GM21737 (cell line): ENCODE data around the gene TXNDC2.

ENCODE experiments used
- ATAC-seq: cut with Tn5 transposase; IDR thresholded peaks from one replicate; pipeline ENCODE4 v1.9.1; 2021; ENCODE audit warnings: mild to moderate bottlenecking, moderate library complexity; ENCODE audit not compliant: unreplicated experiment

TXNDC2 gene

DNA sequence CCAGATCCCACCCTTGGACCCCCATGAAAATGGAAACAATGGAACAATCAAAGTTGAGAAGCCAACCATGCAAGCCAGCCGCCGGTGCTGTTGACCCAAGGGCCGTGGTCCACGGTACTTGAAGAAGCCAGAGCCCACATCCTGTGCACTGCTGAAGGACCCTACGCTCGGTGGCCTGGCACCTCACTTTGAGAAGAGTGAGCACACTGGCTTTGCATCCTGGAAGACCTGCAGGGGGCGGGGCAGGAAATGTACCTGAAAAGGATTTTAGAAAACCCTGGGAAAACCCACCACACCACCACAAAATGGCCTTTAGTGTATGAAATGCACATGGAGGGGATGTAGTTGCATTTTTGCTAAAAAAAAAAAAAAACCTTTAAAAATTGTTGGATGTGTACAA lies 26.5 kb upstream of the TXNDC2 start:
- no peak for ATAC-seq

DNA sequence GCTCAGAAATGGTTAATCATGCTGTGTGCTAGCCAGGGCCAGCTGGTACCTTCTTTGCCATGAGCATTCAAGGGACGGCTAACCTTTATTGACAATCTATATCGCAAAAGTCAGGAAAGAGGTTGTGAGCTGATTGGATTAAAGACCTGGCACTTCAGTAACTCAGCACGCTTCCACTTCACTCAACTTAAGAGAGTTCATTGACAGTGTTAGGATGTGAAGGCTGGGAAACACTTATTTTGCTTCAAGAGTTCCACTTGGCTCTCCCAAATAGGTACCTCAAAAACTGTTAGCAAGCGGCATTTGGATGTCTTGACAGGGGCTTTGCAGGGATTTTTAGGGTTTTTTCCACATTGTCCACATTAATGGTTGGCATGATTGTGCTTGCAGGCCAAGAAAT lies 25.1 kb upstream of the TXNDC2 start:
- ATAC-seq, result no peak

DNA sequence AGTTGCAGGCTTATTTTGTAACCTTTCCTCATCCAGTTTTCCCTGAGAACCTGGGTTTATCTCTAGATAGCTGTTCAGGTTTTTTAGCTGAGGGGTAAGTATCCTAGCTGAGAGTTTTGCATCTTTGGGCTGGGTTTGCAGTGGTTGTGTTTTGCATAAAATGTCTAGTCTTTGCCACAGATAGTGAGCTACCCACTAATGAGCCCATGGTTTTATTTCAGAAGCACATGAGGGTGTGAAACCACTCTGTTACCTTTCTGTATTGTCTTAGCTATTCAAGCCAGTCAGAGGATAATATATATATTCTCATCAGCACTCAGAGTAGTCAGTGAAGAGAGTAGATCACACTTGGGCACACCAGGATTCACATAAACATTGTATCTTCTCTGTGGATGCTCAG lies 24.6 kb upstream of the TXNDC2 start:
- peak; percentile 67 for ATAC-seq

DNA sequence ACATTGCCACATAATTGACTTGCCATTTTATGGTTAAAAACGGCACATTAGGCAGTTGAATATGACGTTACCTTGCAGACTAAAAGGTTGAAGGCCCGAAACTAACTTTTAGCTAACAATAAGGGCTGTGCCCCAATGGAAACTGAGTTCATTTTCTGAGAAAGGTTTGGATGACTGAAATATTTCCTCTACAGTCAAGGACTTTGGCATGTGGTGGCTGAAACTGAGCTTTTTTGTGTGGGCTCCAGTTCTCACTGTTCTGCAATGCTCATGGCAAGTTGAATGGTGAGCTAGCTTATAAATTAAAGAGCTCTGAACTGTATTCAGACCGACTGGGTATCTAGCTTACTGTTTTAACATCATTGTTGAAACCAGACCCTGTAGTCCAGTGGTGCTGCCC lies 23.8 kb upstream of the TXNDC2 start:
- ATAC-seq, result no peak

DNA sequence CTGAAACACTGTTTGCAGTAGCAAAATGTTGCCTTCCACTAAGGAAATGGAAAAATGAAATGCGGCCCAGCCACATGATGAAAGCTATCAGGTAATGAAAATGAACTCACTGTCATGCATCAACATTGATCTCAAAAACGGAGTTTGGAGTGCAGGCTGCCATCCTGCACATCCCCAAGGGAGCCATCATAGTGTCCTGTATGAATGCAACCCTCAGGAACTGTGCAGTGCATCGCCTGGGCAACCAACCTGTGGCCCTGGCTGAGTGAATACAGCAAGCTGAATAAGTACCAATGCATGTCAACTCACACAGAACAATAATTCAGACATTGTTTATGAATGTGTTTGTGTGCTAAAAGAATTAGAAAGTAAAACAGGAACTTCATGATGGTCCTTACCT lies 23.1 kb upstream of the TXNDC2 start:
- ATAC-seq, result no peak

DNA sequence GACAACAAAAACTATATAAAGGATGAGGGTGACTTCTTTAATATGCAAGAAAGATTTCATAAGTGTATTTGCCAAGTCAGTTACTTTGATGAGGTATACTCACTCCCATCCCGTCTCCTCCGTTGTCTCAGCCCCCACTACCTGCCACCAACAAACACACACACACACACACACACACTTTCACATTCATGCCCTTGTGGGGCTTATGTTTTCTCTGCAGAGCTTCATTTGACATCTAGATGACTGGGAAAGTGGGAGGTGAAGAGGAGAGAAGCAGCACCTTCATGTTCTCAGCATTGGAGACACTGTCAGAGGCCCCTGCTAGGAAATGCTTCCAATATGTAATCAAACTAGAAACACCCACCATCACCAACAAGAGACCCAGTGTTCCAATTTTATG lies 22.5 kb upstream of the TXNDC2 start:
- no peak for ATAC-seq

DNA sequence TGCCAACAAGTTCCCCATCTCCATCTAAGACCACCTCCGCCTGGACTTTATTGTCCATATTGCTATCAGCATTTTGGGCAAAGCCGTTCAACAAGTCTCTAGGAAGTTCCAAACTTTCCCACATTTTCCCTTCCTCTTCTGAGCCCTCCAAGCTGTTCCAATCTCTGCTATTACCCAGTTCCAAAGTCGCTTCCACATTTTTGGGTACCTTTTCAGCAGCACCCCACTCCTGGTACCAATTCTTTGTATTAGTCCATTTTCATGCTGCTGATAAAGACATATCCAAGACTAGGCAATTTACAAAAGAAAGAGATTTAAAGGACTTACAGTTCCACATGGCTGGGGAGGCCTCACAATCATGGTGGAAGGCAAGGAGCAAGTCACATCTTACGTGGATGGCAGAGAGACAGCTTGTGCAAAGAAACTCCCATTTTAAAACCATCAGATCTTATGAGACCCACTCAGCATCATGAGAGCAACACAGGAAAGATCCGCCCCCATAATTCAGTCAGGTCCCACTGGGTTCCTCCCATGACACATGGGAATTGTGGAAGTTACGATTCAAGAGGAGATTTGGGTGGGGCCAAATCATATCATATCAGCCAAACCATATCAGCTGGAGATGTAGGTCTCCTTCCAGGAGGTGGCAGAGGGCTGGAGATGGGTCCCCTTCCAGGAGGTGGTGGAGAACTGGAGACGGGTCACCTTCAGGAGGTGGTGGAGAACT lies 19.8 kb upstream of the TXNDC2 start:
- ATAC-seq, result no peak

DNA sequence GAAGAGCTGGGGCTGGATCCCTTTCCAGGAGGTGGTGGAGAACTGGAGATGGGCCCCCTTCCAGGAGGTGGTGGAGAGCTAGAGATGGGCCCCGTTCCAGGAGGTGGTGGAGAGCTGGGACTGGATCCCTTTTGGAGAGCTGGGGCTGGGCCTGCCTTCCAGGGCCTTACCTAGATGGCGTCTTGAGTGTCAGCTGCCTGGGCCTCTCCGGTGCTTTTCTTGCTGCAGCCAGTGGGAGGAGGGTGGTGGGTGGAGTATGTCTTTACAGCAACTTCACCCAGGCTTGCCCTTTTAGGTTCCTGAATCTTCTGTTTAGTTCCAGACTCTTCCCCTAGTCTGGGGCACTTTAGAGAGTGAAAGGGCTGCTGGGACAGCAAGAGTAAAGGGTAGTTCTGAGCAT lies 19.1 kb upstream of the TXNDC2 start:
- no peak for ATAC-seq

DNA sequence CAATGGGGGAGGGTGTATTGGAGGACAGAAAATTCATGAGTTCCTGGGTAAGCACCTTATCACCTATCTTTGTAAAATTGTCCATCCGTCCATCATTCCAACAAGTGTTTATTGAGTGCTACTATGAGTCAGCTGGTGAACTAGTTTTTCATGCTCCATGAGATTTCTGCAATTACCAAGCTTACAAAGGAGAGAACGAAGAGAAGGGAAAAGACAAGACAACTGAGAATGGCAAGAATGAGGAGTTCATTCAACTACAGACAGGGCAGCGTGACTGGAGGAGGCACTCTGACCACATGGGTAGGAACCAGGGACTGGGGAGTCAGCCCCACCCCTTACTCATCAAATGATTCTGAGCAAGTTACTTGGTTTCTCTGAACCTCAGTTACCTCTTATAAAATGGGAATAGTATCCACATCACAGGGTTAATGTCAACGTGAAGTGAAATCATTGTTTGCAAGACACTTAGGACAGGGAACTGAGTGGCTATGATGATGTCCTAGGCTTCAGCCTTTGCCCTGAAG lies 18.6 kb upstream of the TXNDC2 start:
- no peak for ATAC-seq

DNA sequence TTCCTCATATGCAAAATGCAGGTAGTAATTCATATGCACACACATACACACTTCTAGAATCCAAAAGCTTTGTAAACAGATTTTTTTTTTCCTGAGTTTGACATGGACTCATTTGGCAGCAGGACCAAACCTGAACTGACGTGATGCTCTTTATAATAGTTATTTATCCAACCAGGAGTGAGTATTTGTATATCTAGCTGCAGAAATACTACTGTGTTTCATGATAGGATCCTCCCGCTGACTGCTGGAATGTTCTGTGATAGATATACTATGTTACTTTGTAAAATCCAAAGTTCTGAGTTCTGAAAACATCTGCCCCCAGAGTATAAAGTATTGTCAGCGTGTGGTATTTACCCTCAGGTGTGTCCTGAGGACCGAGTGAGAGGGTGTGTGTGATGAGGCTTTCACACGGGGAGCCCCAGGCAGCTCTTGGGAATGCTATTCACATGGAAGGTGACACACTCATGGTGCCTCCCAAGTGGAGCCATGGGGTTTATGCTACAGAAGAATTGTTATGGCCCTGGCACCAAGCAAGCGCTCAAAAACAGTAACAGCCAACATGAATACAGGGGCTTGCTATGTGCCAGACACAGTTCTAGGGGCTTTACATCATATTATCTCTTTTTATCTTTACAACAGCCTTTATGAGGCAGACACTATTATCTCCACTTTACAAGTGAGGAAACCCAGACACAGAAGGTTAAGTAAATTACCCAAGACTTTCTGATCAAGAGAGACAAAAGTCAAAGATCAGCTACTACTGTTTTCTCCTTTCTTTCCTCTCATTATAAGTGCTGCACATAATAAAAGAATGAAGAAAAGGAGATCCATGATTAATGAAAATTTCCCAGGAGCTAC lies 16.7 kb upstream of the TXNDC2 start:
- no peak for ATAC-seq

DNA sequence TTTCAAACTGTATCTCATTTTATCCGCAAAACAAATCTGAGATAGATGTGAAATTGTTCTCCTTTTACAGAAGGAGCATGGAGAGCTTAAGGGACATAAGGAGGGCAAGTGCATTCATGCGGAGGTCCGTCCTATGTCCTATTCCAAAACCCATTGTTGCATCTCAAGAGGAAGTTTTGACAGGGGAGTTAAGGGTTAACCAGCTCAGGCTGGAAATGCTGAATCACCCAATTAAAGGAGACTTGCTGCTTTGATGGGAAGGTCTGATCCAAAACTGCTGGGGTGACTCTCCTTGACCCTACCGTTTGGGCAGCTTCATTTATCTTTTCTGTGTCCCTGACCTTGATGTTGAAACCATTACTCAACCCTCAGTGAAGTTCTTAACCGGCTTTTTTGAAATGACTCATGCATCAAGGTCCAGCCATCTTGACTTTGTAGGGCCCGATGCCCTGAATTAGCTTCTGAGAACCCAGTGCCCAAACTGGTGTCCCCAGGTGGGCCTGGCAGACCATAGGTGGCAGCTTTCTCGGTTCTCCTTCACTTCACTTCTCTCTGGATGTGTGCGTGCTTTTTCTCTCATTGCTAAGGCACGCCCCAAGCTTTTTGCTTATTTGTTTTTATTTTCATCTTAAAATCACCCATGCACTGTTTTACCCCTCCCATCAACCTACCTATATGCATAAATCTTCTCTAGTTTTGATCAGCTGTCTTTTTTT lies 15.9 kb upstream of the TXNDC2 start:
- ATAC-seq, result no peak

DNA sequence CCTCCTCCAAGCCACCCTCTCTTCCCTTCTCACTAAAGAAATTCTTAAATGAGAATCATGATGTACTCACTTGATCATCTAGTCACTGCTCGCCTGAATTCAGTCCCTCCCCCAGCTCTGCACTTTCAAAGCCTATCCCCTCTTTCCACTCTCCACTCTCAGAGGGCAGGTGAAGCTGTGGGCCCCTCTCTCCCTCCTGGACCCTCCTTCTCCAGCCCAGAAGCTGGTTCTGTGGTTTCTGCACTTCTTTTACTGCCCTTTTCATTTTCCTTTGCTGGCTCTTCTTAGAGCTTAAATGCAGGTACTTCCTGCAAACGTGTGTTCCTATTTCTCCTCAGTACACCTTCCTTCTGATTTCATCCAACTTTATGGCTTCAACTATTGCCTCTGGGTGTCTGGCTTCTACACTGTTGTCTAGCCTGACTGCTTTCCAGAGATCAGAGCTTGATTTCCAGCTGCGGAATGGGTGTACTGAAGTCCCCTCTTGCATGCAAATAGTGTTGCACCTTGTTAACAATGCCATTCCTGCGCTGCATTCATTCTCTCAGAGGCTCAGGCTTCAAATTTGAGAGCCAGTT lies 15.3 kb upstream of the TXNDC2 start:
- no peak for ATAC-seq

DNA sequence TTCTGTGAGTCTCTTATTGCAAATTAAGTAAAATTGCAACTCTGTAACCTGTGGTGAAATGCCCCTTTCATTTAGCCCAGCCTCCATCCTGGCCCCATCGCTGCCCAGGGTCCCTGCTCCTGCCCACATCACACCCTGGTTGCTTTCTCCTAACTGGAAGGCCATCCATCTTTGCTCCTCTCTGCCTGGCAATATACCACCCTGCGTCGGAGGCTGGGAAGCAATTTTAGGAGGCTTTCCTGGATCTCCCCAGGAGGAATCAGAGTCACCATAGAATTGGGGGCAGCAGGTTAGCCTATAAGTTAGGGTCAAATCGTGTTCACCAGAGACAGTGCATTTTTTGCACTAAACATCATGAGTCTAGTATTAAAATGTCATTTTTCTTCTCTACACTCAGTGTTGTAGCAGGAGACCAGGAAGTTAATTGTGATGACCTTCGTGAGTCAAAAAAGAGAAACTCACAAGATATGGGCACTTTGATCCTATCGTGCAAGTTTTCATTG lies 14.5 kb upstream of the TXNDC2 start:
- no peak for ATAC-seq

DNA sequence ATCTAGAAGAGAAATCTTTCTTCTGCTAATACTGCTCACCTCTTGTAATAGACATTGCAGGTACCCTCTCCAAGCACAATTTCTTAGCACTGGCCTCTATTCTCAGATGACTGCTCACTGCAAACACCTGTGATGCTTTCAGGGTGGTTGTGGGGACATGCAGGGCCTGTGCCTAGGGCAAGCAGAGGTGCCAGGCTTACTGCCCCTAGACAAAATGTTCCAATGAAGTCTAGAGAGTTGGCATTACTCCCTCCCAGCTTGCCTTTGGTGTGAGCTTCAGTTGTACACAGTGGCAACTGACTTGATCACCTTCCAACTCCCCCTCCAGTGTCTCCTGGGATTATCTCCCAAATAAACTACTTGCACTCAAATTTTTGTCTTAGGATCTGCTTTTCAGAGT lies 12.9 kb upstream of the TXNDC2 start:
- no peak for ATAC-seq

DNA sequence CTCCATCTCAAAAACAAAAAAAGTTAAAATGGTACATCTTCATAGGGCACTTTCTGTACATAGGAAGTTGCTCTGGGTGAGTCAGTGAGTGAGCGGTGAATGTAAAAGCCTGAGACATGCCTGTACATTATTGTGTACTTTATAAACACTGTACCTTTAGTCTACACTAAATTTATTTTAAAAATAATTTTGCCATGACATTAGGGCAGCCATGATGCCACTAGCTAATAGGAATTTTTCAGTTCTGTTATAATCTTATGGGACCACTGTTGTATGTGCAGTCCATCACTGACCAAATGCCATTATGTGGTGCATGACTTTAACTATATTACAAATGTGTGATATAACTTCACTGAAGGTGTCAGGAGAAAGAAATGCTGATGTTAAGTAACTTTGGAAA lies 11.0 kb upstream of the TXNDC2 start:
- ATAC-seq, result no peak

DNA sequence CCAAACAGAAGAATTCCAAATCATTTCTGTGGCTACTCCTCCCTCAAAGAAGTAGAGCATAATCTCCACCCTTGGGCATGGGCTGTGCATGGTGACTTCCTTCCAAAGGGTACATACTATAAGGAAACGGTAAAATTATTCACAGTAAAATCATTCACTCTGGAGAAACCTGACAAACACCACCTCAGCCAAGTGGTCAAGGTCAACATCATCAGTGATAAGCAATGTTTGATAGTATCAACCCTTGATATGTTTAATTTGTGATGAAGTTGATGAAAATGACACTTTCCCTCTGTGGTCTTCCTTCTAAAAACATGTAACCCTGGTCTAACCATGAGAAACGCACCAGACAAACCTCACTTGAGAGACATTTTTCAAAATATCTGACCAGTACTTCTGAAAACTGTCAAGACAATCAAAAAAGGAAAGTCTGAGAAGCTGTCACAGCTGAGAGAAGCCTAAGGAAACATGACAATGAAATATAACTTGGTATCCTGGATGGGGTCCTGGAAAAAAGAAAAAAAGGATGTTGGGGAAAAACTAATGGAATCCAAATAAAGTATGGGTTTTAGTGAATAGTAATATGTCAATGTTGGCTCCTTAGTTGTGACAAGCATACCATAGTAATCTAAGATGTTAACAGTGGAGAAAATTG lies 9.4 kb upstream of the TXNDC2 start:
- ATAC-seq, result no peak

DNA sequence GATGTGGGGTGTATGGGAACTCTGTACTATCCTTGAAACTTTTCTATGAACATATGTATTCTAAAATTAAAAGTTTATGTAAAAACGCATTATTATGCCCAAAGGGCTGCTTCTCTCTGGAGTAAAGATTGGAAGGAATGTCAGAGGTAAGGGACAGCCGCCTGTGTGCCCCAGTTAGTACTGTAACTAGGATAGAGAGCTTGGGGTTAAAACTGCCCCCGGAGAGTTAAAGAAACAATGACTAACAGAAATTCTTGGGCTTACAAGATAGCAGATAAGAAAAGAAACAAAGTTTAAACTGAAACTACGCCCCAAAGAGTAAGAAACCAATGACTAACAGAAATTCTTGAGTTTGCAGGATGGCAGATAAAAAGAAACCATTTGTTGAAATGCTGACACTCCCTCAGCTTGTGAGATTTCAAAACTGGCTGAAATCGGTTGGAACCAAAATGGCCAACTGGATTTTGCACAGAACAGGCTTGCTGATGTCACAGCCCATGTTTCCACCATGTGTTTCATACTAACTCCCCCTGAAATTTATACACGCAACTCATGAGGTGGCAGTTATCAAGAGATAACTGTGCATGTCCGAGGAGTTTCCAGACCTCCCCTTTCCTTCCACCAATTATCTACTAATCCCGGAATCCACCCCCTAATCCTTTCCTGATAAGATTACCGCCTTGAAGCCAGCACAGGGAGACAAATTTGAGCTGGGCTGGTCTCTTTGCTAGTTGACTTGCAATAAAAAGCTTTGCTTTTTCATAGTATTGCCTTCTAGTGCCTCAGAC lies 8.7 kb upstream of the TXNDC2 start:
- no peak for ATAC-seq

DNA sequence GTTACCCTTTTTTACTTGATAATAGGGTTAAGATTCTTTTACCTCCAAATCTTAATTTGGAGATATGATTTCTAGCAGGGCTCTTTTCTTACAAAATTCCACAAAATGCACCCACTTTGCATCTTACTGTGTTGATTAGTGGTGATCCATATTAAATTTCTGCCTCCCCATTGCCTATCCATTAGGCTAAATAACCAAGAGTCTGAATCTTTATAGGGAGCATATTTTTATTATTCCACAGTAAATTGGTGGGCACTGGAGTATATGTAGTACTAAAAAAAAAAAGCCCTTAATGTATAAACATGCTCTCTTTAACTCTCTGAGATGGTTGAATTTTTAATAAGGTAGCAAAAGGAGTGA lies 8.1 kb upstream of the TXNDC2 start:
- ATAC-seq, result no peak

DNA sequence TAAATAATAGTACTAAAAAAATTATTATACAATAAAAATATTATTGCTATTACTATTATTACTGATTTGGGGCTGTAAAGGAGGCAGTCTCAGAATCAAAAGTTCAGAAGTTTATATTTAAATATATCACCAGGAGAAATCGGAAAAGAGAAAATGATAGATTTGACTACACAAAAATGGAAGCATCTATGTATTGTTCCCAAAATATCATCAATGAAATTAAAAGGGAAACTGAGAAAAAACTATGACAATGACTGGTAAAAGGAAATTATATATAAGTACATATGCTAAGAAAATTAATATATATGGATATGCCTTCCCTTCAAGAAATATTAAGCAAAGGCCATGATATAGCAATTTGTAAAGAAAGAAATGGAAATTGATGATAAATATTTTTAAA lies 7.7 kb upstream of the TXNDC2 start:
- ATAC-seq, result no peak

DNA sequence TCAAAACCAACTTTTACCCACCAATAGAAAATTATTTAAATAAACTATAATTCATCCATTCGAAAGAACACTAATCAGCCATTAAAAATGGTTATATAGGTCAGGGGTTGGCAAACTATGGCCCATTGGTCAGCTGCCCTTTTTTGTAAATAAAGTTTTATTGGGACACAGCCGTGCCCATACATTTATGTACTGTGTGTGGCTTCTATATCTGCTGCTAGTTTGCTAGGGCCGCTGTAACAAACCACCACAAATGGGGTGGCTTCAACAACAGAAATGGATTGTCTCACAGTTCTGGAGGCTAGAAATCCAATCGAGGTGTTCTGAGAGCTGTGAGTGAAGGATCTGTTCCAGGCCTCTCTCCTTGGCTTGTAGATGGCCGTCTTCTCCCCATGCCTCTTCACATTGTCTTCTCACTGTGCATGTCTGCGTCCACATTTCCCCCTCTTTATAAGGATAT lies 7.0 kb upstream of the TXNDC2 start:
- ATAC-seq, result no peak
